ENCODE measurements around the gene ITGAE.

DNA sequence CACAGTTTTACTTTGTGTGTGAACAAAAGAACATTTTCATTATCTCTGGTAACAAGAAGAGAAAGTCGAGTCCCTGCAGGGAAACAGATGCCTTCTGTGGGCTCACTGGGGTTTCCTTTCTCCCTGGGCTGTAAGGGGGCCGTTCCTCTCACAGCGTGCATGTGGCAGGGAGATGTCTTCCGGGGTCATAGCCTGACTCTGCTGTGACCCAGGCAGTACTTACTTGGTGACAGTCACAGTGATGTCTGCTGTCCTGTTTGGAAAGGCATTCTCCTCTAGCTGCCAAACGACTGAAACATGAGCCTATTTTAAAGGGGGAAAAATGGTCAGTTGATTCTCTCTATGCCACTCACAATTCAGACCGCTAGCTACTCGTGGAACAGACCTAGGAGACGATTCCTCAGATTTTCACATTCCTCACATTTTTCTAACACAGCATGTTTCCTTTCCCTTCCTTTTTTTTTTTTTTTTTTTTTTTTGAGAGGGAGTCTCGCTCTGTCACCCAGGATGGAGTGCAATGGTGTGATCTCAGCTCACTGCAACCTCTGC is 70.0 kb downstream of the ITGAE start:
- TF ChIP-seq POLR2AphosphoS2 (conservative IDR thresholded peaks at IDR 0.05; ENCODE audit: low read length) (no peak), MAZ (IDR thresholded peaks at IDR 0.05; ENCODE audit: borderline replicate concordance, low read depth, low read length) (no peak), MAX (IDR thresholded peaks at IDR 0.05) (no peak), MAFK (IDR thresholded peaks at IDR 0.05; ENCODE audit: partially characterized antibody) (no peak), EP300 (IDR thresholded peaks at IDR 0.05) (no peak)
- TF ChIP-seq, protein P1, sequence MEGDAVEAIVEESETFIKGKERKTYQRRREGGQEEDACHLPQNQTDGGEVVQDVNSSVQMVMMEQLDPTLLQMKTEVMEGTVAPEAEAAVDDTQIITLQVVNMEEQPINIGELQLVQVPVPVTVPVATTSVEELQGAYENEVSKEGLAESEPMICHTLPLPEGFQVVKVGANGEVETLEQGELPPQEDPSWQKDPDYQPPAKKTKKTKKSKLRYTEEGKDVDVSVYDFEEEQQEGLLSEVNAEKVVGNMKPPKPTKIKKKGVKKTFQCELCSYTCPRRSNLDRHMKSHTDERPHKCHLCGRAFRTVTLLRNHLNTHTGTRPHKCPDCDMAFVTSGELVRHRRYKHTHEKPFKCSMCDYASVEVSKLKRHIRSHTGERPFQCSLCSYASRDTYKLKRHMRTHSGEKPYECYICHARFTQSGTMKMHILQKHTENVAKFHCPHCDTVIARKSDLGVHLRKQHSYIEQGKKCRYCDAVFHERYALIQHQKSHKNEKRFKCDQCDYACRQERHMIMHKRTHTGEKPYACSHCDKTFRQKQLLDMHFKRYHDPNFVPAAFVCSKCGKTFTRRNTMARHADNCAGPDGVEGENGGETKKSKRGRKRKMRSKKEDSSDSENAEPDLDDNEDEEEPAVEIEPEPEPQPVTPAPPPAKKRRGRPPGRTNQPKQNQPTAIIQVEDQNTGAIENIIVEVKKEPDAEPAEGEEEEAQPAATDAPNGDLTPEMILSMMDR (IDR thresholded peaks at IDR 0.05): no peak
- TF ChIP-seq, protein P2, sequence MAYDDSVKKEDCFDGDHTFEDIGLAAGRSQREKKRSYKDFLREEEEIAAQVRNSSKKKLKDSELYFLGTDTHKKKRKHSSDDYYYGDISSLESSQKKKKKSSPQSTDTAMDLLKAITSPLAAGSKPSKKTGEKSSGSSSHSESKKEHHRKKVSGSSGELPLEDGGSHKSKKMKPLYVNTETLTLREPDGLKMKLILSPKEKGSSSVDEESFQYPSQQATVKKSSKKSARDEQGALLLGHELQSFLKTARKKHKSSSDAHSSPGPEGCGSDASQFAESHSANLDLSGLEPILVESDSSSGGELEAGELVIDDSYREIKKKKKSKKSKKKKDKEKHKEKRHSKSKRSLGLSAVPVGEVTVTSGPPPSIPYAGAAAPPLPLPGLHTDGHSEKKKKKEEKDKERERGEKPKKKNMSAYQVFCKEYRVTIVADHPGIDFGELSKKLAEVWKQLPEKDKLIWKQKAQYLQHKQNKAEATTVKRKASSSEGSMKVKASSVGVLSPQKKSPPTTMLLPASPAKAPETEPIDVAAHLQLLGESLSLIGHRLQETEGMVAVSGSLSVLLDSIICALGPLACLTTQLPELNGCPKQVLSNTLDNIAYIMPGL (CRISPR knock-in tag; IDR thresholded peaks at IDR 0.05; ENCODE audit: borderline replicate concordance): no peak

Measured in A549 (cell line).